Left lung (tissue), 10 donors: ENCODE measurements around the gene ADGRL2. TPM values are rescaled to one million over a fixed set of nuclear protein-coding genes. Genes with fewer than 3 reads are reported as not detected.

Source experiments
- ATAC-seq: fragments of 200-7000 bp; cut with Tn5 transposase; one replicate; pipeline ENCODE4 v1.9.1; 2020; ENCODE audit warnings: moderate library complexity
- DNase-seq, 4 donors: peaks; one replicate each; pipeline ENCODE4 v3.0.0-alpha.2; 2013 to 2020
- H3K27ac ChIP-seq, 2 donors: fragments of 200-600 bp; sonication (generic) in 1 of 2; one replicate each; pipeline versions ENCODE4 v1.5.0 to v1.8.0; 2020 to 2021
- H3K27me3 ChIP-seq, 2 donors: fragments of 200-600 bp; sonication (generic) in 1 of 2; one replicate each; pipeline versions ENCODE4 v1.5.0 to v1.8.0; 2020 to 2021
- H3K36me3 ChIP-seq, 2 donors: fragments of 200-600 bp; sonication (generic) in 1 of 2; one replicate each; pipeline versions ENCODE4 v1.5.0 to v1.8.0; 2020 to 2021
- H3K4me1 ChIP-seq, 2 donors: fragments of 200-600 bp; one replicate each; pipeline ENCODE4 v1.8.0; 2021
- H3K4me3 ChIP-seq, 2 donors: fragments of 200-600 bp; sonication (generic) in 1 of 2; one replicate each; pipeline versions ENCODE4 v1.5.0 to v1.8.0; 2020 to 2021; ENCODE audit warnings: mild to moderate bottlenecking in 1 of 2
- H3K9me3 ChIP-seq, 2 donors: fragments of 200-600 bp; sonication (generic) in 1 of 2; one replicate each; pipeline versions ENCODE4 v1.5.0 to v1.8.0; 2020 to 2021
- intact Hi-C, 2 donors: fragments of 100-400 bp; cut with DNase I; formaldehyde crosslinking; loops; one replicate each; pipeline versions ENCODE4 v1.11.2 to v1.14.2; 2022
- polyA plus RNA-seq, 6 donors: library from polyadenylated mRNA; unstranded; fragments of 120-200 nt; gene quantifications; one replicate each; pipeline ENCODE4 v1.2.1, GENCODE V29; 2013; ENCODE audit not compliant: insufficient read length in 6 of 6
- total RNA-seq, 2 donors: library from RNA; stranded (reverse); fragmentation: NEBNext Ultra II Directional; extraction: Animal tissue kit (Norgen Biotek cat#: 25700); gene quantifications; one replicate each; pipeline ENCODE4 v1.2.1, GENCODE V29; 2021
- TF ChIP-seq, protein P1 (sequence below), 2 donors: fragments of 200-600 bp; sonication (generic) in 1 of 2; IDR thresholded peaks; one replicate each; pipeline versions ENCODE4 v1.5.0 to v1.8.0; 2021; ENCODE audit warnings: antibody characterized with exemption in 2 of 2
- donor health status: DM: no; HTN: yes; CAD: no.
- donor health status: DM: no; HTN: no; CAD: no.

ADGRL2 gene
- total and polyA plus RNA-seq, 8 donors: 78.8 to 295 (median 250) TPM

DNA sequence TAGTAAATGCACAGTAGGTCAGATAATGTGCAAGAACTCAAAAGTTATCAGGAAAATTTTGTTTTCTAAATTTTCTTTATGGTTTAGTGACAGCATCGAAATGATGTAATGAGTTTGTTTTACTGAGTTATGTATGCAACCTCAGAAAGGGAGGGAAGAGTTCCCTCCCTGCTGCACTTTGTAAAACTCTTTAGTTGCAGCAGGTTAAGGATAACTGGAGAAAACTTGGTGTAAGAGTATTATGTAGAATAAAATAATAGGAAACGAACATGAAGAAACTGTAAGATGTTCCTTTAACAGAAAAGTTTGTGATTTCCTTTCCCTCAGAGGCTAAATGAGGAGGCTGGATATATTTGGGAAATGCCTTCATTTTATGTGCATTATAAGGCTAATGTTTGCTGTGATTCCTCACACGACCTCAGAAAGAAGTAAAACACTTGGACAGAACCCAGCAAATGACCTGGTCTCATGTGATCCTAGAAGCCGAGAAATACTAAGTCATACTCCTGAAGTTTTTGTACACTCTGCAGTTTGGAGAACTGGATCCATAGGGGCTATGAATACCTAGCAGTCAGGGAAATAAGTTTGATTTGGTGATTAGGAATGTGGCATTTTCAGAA is 35.4 kb downstream of the ADGRL2 start:
- intact Hi-C loops: no loop called here
- no peak for DNase-seq
- TF ChIP-seq, protein P1, sequence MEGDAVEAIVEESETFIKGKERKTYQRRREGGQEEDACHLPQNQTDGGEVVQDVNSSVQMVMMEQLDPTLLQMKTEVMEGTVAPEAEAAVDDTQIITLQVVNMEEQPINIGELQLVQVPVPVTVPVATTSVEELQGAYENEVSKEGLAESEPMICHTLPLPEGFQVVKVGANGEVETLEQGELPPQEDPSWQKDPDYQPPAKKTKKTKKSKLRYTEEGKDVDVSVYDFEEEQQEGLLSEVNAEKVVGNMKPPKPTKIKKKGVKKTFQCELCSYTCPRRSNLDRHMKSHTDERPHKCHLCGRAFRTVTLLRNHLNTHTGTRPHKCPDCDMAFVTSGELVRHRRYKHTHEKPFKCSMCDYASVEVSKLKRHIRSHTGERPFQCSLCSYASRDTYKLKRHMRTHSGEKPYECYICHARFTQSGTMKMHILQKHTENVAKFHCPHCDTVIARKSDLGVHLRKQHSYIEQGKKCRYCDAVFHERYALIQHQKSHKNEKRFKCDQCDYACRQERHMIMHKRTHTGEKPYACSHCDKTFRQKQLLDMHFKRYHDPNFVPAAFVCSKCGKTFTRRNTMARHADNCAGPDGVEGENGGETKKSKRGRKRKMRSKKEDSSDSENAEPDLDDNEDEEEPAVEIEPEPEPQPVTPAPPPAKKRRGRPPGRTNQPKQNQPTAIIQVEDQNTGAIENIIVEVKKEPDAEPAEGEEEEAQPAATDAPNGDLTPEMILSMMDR (IDR thresholded peaks at IDR 0.05): no peak
- Histone ChIP-seq H3K27ac (no peak overlapping the region), H3K27me3 (no peaks in the 10 kb centered on the region), H3K4me3 (no peak overlapping the region), H3K36me3 (no peaks in the 10 kb centered on the region), H3K4me1 (peaks cover 5 to 16% of the 10 kb centered on the region in 2 donors), H3K9me3 (no peaks in the 10 kb centered on the region)
- ATAC-seq: no peak

DNA sequence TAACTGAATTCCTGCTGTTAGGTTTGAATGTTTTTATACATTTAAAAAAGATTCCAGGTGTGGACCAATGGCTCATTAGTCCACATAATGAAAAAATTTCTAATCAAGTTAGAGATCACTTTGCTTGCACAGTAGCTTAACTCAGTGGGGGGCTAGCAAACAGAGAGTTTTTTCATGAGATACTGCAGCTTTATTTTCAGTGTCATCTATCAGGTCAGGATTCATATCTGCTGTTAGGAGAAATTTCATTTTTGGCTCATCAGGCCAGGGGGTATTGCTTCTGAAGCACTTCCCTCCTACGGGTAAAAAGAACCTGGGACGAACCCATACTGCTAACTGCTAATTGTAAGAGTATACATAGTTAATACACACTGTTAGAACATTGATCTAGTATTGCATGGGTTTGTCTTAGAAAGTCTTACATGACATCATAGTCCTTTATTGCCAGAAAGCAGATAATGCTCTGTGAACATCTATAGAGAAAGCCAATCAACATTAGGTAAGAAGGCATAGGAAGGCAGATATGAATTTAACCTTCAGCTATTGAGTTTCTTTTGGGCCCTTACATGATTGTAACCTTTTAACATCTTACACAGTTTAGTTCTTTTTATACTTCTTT is 38.0 kb downstream of the ADGRL2 start:
- no peak for DNase-seq
- intact Hi-C loops: no loop called here
- no peaks in the 10 kb centered on the region for H3K9me3 ChIP-seq
- no peak overlapping the region for H3K4me3 ChIP-seq
- H3K4me1 ChIP-seq: peaks cover 5 to 16% of the 10 kb centered on the region in 2 donors
- TF ChIP-seq, protein P1 (IDR thresholded peaks at IDR 0.05): no peak
- H3K36me3 ChIP-seq: no peaks in the 10 kb centered on the region
- no peak overlapping the region for H3K27ac ChIP-seq
- no peak for ATAC-seq
- H3K27me3 ChIP-seq: no peaks in the 10 kb centered on the region

DNA sequence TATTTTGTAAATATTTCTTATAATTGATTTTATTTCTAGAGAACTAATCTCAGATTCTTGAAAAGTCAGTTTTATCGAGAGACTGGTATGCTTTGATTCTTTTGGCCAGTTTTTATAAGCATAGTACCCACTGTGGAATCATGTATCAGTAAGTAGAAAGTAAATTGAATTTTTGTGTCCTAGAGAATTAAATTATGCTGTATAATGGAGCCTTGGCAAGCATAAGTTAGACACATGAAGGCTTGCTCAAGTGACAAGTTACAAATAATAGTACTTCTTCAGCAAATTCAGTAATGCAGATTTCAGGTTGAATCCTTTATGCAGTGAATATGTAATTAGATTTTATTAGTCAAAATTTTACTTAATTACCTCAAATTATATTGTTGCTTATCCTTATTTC is 40.1 kb downstream of the ADGRL2 start:
- Histone ChIP-seq H3K4me3 (no peak overlapping the region), H3K27ac (no peak overlapping the region), H3K36me3 (no peaks in the 10 kb centered on the region), H3K9me3 (no peaks in the 10 kb centered on the region), H3K4me1 (peaks cover 0 to 6% of the 10 kb centered on the region in 2 donors), H3K27me3 (no peaks in the 10 kb centered on the region)
- TF ChIP-seq, protein P1 (IDR thresholded peaks at IDR 0.05): no peak
- intact Hi-C loops: no loop called here
- DNase-seq (no peak), ATAC-seq (no peak)

DNA sequence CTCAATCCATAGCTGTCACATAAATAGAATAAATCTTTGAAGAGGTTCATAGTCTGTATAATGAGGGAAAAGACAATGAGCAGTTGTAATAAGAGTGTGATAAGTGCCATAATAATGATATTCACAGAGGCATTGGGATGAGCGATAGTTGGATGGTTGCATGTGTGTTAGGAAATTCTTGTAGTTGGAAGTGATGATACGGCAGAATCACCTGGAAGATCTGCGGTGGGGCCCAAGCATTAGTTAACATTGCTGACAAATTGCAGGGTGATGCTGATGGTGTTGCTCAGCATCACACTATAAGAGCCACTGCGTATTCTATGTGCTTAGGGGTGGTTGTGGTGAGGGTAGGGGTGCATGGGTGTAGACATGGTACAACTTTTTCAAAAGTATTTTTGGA is 41.1 kb downstream of the ADGRL2 start:
- DNase-seq (no peak), ATAC-seq (no peak)
- intact Hi-C loops: no loop called here
- no peaks in the 10 kb centered on the region for H3K27me3 ChIP-seq
- no peaks in the 10 kb centered on the region for H3K36me3 ChIP-seq
- no peaks in the 10 kb centered on the region for H3K4me1 ChIP-seq
- H3K27ac ChIP-seq: no peak overlapping the region
- no peaks in the 10 kb centered on the region for H3K9me3 ChIP-seq
- TF ChIP-seq, protein P1 (IDR thresholded peaks at IDR 0.05): no peak
- no peak overlapping the region for H3K4me3 ChIP-seq

DNA sequence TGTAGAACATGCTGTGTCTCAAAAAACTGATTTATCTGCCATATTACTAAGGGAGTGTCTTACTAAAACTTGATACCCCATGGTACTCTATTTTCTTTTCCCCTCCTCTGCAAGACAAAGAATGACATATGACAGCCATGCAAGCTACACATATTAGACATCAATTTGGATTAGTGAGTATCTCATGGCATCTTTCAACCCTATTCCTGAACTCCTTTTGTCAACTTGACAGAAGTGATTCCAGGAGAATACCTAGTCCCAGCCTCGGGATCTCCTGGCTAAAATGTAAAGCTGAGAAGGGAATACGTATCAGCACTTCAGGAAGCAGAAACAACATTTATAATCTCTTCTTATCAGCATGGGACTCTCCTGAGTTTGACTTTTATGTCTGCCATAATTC is 43.7 kb downstream of the ADGRL2 start:
- no peak for ATAC-seq
- H3K9me3 ChIP-seq: no peaks in the 10 kb centered on the region
- no peak overlapping the region for H3K27ac ChIP-seq
- TF ChIP-seq, protein P1 (IDR thresholded peaks at IDR 0.05): no peak
- no peak overlapping the region for H3K4me3 ChIP-seq
- no peak for DNase-seq
- no peaks in the 10 kb centered on the region for H3K27me3 ChIP-seq
- no peaks in the 10 kb centered on the region for H3K4me1 ChIP-seq
- H3K36me3 ChIP-seq: no peaks in the 10 kb centered on the region
- intact Hi-C loops: no loop called here
